Measurements from ENCODE around the gene WNT7B.

Gene WNT7B

DNA sequence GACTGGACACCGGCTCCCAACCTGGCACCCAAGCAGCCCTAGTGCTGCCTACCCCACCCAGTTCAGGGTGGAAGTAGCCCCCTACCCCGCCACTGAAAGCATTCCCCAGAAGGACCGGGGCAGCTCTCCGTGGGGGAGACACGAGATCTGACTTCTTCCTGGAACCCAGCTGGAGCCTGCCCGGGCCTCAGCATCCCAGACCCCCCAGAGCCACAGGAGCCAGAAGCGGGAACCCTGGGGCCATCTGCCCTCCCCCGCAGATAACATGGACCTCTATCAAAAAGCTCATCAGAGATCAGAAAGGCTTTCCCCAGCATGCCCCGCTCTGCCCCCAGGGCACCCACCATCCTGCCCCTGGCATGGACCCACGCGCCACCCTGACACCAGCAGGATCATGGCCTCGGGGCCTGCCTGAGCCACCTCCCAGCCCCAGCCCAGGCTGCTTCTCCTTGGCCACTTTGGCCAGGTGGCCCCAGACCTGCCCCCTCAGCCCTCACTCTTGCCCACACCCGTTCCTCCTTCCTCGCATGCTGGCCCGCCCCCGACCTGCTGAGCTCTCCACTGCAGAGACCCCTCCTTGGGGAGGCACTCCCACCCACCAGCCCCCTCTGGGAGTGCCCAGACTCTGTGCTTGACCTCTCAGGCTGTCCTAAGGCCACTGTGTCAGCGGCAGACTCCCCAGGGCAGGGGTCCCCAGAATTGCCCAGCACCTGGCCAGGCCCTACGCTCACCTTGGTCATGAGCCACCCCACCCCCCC, 17.1 kb downstream of the WNT7B start:
- Histone ChIP-seq H3K79me2 (ENCODE audit: control insufficient read depth, low read length) (no peaks in the 10 kb centered on the region), H3K4me2 (ENCODE audit: low read length) (no peak overlapping the region), H3K9me2 (replicated peaks; ENCODE audit: control insufficient read depth, low read length) (no peaks in the 10 kb centered on the region), H3K4me1 (ENCODE audit: control insufficient read depth, low read length) (peaks cover 5% of the 10 kb centered on the region), H3K4me3 (ENCODE audit: low read length) (no peak overlapping the region), H3K27ac (ENCODE audit: low read depth, low read length) (no peak overlapping the region), H3K27me3 (ENCODE audit: control insufficient read depth, low read length) (no peaks in the 10 kb centered on the region; the same call in 1 of the 2 replicates), H3F3A (ENCODE audit: control insufficient read depth, insufficient read depth) (no peaks in the 10 kb centered on the region), H3K36me3 (ENCODE audit: control insufficient read depth, low read length) (no peaks in the 10 kb centered on the region), H3K9me3 (ENCODE audit: control insufficient read depth, insufficient read depth, low read length) (no peaks in the 10 kb centered on the region), H4K20me1 (ENCODE audit: control insufficient read depth, insufficient read depth, low read depth, low read length) (no peaks in the 10 kb centered on the region)
- TF ChIP-seq CTCF (IDR thresholded peaks at IDR 0.05; ENCODE audit: low read depth, low read length, poor library complexity, severe bottlenecking): no peak
- TF ChIP-seq EZH2phosphoT487 (IDR thresholded peaks at IDR 0.05; ENCODE audit: borderline replicate concordance, low read length): no peak

DNA sequence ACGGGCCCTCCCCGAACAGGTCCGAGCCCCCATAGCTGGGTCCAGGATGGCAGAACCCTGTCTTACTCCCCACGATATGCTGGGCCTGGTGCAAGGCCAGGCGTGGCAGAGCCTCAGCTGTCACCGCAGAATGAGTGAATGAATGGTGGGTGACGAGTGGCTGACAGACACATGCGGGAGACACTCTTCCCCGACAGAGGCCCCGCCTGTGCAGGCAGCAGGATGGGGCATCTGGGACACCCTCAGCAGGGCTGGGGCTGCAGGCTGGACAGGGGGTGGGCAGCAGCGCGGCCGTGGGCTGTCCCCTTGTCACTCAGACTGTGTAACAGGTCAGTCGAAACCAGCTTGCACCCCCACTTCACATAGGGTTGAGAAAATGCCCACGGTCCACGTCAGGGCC, 18.0 kb downstream of the WNT7B start:
- Histone ChIP-seq H3K79me2 (ENCODE audit: control insufficient read depth, low read length) (no peaks in the 10 kb centered on the region), H3K36me3 (ENCODE audit: control insufficient read depth, low read length) (no peaks in the 10 kb centered on the region)

DNA sequence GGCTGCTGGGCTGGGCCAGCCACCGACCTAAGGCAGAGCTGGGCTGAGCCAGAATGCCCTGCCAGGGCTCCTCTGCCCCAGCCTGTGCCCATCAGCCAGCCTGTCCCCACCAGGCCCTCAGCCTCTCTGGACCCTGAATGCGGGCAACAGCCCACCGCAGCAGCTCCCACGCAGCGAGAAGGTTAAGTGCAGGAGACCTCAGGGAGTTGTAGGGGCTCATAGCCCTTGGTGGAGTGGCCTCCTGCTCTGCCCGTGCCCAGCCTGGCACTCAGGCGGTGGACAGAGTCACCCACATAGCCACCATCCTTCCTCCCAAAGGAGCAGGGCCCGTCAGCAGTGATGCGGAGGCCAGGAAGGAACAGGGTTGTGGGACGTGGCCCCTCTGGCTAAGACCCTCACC, 19.1 kb downstream of the WNT7B start:
- no peaks in the 10 kb centered on the region for H3K9me2 ChIP-seq (replicated peaks; ENCODE audit: control insufficient read depth, low read length)
- no peaks in the 10 kb centered on the region for H3K9me3 ChIP-seq (ENCODE audit: control insufficient read depth, insufficient read depth, low read length)
- H4K20me1 ChIP-seq (ENCODE audit: control insufficient read depth, insufficient read depth, low read depth, low read length): no peaks in the 10 kb centered on the region
- no peak overlapping the region for H3K4me3 ChIP-seq (ENCODE audit: low read length)
- no peaks in the 10 kb centered on the region for H3F3A ChIP-seq (ENCODE audit: control insufficient read depth, insufficient read depth)
- no peak for TF ChIP-seq EZH2phosphoT487 (IDR thresholded peaks at IDR 0.05; ENCODE audit: borderline replicate concordance, low read length)
- no peak overlapping the region for H3K27ac ChIP-seq (ENCODE audit: low read depth, low read length)
- H3K27me3 ChIP-seq (ENCODE audit: control insufficient read depth, low read length): no peaks in the 10 kb centered on the region; the same call in 1 of the 2 replicates
- H3K4me2 ChIP-seq (ENCODE audit: low read length): no peak overlapping the region
- H3K36me3 ChIP-seq (ENCODE audit: control insufficient read depth, low read length): no peaks in the 10 kb centered on the region
- H3K79me2 ChIP-seq (ENCODE audit: control insufficient read depth, low read length): no peaks in the 10 kb centered on the region
- H3K4me1 ChIP-seq (ENCODE audit: control insufficient read depth, low read length): no peaks in the 10 kb centered on the region

More for the DNA sequence above, 18.0 kb downstream of the WNT7B start:
- H3K27me3 ChIP-seq (ENCODE audit: control insufficient read depth, low read length): no peaks in the 10 kb centered on the region; the same call in 1 of the 2 replicates
- H3K9me3 ChIP-seq (ENCODE audit: control insufficient read depth, insufficient read depth, low read length): no peaks in the 10 kb centered on the region
- no peaks in the 10 kb centered on the region for H3K9me2 ChIP-seq (replicated peaks; ENCODE audit: control insufficient read depth, low read length)
- no peak for TF ChIP-seq EZH2phosphoT487 (IDR thresholded peaks at IDR 0.05; ENCODE audit: borderline replicate concordance, low read length)
- no peak overlapping the region for H3K4me3 ChIP-seq (ENCODE audit: low read length)
- no peak overlapping the region for H3K27ac ChIP-seq (ENCODE audit: low read depth, low read length)
- no peaks in the 10 kb centered on the region for H4K20me1 ChIP-seq (ENCODE audit: control insufficient read depth, insufficient read depth, low read depth, low read length)
- no peaks in the 10 kb centered on the region for H3F3A ChIP-seq (ENCODE audit: control insufficient read depth, insufficient read depth)
- H3K4me2 ChIP-seq (ENCODE audit: low read length): no peak overlapping the region
- no peaks in the 10 kb centered on the region for H3K4me1 ChIP-seq (ENCODE audit: control insufficient read depth, low read length)

DNA sequence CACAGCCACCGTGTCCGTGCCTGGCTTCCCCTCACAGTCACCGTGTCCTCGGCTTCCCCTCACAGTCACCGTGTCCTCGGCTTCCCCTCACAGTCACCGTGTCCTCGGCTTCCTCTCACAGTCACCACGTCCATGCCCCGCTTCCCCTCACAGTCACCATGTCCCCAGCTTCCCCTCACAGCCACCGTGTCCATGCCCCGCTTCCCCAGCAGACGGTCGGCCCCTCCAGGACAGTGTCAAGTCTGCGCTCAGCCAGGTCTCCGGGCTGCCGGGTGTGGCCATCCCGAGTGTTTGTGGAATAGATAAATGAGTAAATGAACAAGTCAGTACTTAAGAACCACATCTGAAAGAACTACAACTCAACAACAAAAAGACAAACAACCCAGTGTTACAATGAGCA, 23.8 kb downstream of the WNT7B start:
- no peak for TF ChIP-seq EZH2phosphoT487 (IDR thresholded peaks at IDR 0.05; ENCODE audit: borderline replicate concordance, low read length)
- no peak for TF ChIP-seq CTCF (IDR thresholded peaks at IDR 0.05; ENCODE audit: low read depth, low read length, poor library complexity, severe bottlenecking)
- no peak overlapping the region for H3K27ac ChIP-seq (ENCODE audit: low read depth, low read length)

More for the DNA sequence above, 23.8 kb downstream of the WNT7B start:
- Histone ChIP-seq H3K79me2 (ENCODE audit: control insufficient read depth, low read length) (no peaks in the 10 kb centered on the region), H3K27me3 (ENCODE audit: control insufficient read depth, low read length) (no peaks in the 10 kb centered on the region; the same call in 1 of the 2 replicates), H3K9me3 (ENCODE audit: control insufficient read depth, insufficient read depth, low read length) (no peaks in the 10 kb centered on the region), H3K4me1 (ENCODE audit: control insufficient read depth, low read length) (peaks cover 8% of the 10 kb centered on the region), H3K36me3 (ENCODE audit: control insufficient read depth, low read length) (no peaks in the 10 kb centered on the region), H4K20me1 (ENCODE audit: control insufficient read depth, insufficient read depth, low read depth, low read length) (no peaks in the 10 kb centered on the region), H3K9me2 (replicated peaks; ENCODE audit: control insufficient read depth, low read length) (no peaks in the 10 kb centered on the region), H3F3A (ENCODE audit: control insufficient read depth, insufficient read depth) (no peaks in the 10 kb centered on the region), H3K4me3 (ENCODE audit: low read length) (no peak overlapping the region), H3K4me2 (ENCODE audit: low read length) (no peak overlapping the region)
